Caco-2 (cell line): ENCODE results near the gene PROSER3. TPM values are rescaled to one million over a fixed set of nuclear protein-coding genes. Genes with fewer than 3 reads are reported as not detected.

ENCODE experiments used
- Bru-seq: library from RNA; stranded (reverse); fragments of 400-500 nt; gene quantifications from one replicate; lab custom pipeline; 2021; lab: Mats Ljungman, UMichigan
- BruChase-seq, 2 experiments: library from RNA; stranded (reverse); fragments of 400-500 nt; gene quantifications; one replicate each; lab custom pipeline; 2021; lab: Mats Ljungman, UMichigan
- BruUV-seq: library from RNA; stranded (reverse); fragments of 400-500 nt; replicated peaks from 2 replicates; lab custom pipeline; 2021; lab: Mats Ljungman, UMichigan
- CTCF ChIA-PET: fragments of 300-600 bp; sonication (Branson Sonifier 250); formaldehyde crosslinking; loops from one replicate; lab custom pipeline; 2022; ENCODE audit warnings: antibody characterized with exemption; lab: Charles Lee
- POLR2A ChIA-PET: fragments of 300-600 bp; sonication (Branson Sonifier 250); formaldehyde crosslinking; loops from one replicate; lab custom pipeline; 2022; ENCODE audit warnings: antibody characterized with exemption; lab: Charles Lee
- DNase-seq, 2 experiments: peaks; one replicate each; pipeline versions ENCODE4 v3.0.0 to v3.0.0-alpha.2; 2020 to 2022
- H3K27me3 ChIP-seq: replicated peaks from 2 replicates; pipeline ENCODE4 v1.6.0; 2011; ENCODE audit warnings: low read length; ENCODE audit not compliant: control insufficient read depth, insufficient read depth
- H3K36me3 ChIP-seq: 2 replicates; pipeline ENCODE4 v1.5.1; 2011; ENCODE audit warnings: low read length; ENCODE audit not compliant: control insufficient read depth, insufficient read depth
- H3K4me1 ChIP-seq: fragments of 250-450 bp; sonication (Bioruptor Pico); 2 replicates; pipeline ENCODE4 v1.5.1; 2020; ENCODE audit warnings: mild to moderate bottlenecking
- H3K4me3 ChIP-seq: 2 replicates; pipeline ENCODE4 v1.5.1; 2011; ENCODE audit warnings: low read depth, mild to moderate bottlenecking, control low read depth, low read length
- H3K9me3 ChIP-seq: fragments of 250-450 bp; sonication (Bioruptor Pico); 2 replicates; pipeline ENCODE4 v1.5.1; 2020; ENCODE audit warnings: mild to moderate bottlenecking, moderate library complexity
- H3K27ac Mint-ChIP-seq: one replicate; pipeline ENCODE4 v1.8.0; 2022; ENCODE audit warnings: mixed read lengths; ENCODE audit not compliant: unreplicated experiment
- H3K27me3 Mint-ChIP-seq: one replicate; pipeline ENCODE4 v1.8.0; 2022; ENCODE audit warnings: mixed read lengths; ENCODE audit not compliant: insufficient read depth, unreplicated experiment
- H3K36me3 Mint-ChIP-seq: one replicate; pipeline ENCODE4 v1.8.0; 2022; ENCODE audit warnings: mild to moderate bottlenecking, mixed read lengths; ENCODE audit not compliant: insufficient read depth, unreplicated experiment
- H3K4me1 Mint-ChIP-seq: one replicate; pipeline ENCODE4 v1.8.0; 2022; ENCODE audit warnings: low read depth, mixed read lengths; ENCODE audit not compliant: unreplicated experiment
- H3K4me3 Mint-ChIP-seq: one replicate; pipeline ENCODE4 v1.8.0; 2022; ENCODE audit warnings: mild to moderate bottlenecking, moderate library complexity, mixed read lengths; ENCODE audit not compliant: unreplicated experiment
- H3K9me3 Mint-ChIP-seq: one replicate; pipeline ENCODE4 v1.8.0; 2022; ENCODE audit warnings: mixed read lengths; ENCODE audit not compliant: unreplicated experiment
- CTCF ChIP-seq, 2 experiments: fragments of 200-600 bp in 1 of 2; IDR thresholded peaks; 1 replicate in 1 of 2; 2 replicates in 1 of 2; pipeline versions ENCODE4 v1.5.1 to v1.8.0; 2011 to 2022; ENCODE audit warnings: antibody characterized with exemption in 1 of 2, control low read depth in 1 of 2, inconsistent platforms in 1 of 2, low read depth in 1 of 2, low read length in 1 of 2, mild to moderate bottlenecking in 1 of 2, moderate library complexity in 1 of 2; ENCODE audit not compliant: insufficient read depth in 1 of 2, severe bottlenecking in 1 of 2, unreplicated experiment in 1 of 2
- intact Hi-C: fragments of 100-400 bp; cut with micrococcal nuclease; formaldehyde crosslinking; loops from one replicate; pipeline ENCODE4 v1.10.0; 2022; ENCODE audit not compliant: unreplicated experiment
- long read RNA-seq: library from polyadenylated mRNA; stranded (forward); transcript quantifications from one replicate; pipeline ENCODE4 v2.0.0, GENCODE V29; 2022
- total RNA-seq: library from RNA; stranded (reverse); gene quantifications from 2 replicates; pipeline ENCODE4 v1.2.3, GENCODE V29; 2022

PROSER3 gene
- total RNA-seq (34.6 and 37.0 TPM in 2 replicates), Bru-seq, nascent RNA (percentile 63 among the genes with signal in this experiment), BruChase-seq, experiment 1, labeled RNA remaining after a 2-hour chase (percentile 66 among the genes with signal in this experiment), BruChase-seq, experiment 2, labeled RNA remaining after a 6-hour chase (percentile 69 among the genes with signal in this experiment)
- long read RNA-seq, result 0 reads

DNA sequence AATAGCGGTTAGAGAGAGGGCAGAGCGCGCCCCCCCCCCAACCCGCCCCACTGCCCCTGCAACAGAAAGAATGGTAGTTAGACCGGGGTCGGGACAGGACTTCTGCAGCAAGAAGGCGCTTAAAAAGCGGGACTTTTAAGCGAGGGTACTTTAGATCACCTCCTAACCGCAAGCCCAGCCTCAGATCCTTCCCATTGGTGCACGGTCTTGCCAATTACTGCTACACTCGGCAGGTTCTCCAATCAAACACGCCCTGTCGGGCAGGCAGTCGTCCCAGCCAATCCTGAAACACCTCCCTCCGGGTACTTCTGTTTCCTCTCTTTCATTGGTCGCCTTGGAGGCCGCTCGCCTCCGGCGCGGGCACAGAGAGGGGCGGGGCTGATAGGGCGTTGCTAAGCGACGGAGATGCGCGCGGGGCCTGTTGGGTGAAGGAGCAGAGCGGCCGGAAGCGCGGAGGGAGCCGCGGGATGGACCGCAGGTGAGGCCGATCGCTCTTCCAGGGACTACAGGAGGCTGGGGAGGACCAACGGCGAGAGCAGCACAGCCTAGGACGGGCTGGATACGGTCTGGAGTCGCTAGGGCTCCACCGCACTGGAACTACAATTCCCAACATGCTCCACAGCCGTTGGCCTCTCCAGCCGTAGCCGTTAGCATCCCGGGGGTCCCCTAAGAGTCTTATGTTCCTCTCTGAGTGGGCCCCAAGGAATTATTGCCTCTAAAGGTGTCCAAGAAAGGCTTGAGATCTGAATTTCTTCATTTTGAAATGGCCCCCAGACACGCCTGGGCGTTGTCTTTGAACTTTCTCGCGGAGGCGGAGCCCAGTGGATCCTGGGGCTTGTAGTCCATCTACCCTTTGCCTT lies at the start of gene PROSER3:
Gene PROSER3 (plus strand): TSS at position 428 of the 860 bp plus-strand sequence. CDS start 40 bp downstream, at position 468.
- intact Hi-C loops, result loop anchor here (1.0 to 5.0 kb wide), 4 partner anchors 10 to 297 kb away; partner anchors contain the start of genes ARHGAP33, COX6B1, LIN37 and THAP8
- TSS peak; percentile 70 for BruUV-seq
- CTCF ChIA-PET, result interaction anchor here (0.5 kb wide), 1 partner anchor 71 kb away, joined by 4 read pairs; no protein-coding TSS in a partner anchor

GRCh38 chr19:35708391-35708790 lies 49.6 kb upstream of the PROSER3 start:
- H3K4me1 ChIP-seq, result no peaks in the 10 kb centered on the region
- POLR2A ChIA-PET, result interaction anchor here (0.6 kb wide), 1 partner anchor 49 kb away, joined by 3 read pairs; no protein-coding TSS in a partner anchor
- DNase-seq, result no peak
- no peaks in the 10 kb centered on the region for H3K36me3 ChIP-seq
- CTCF ChIA-PET, result interaction anchor here (0.6 to 1.5 kb wide), 2 partner anchors 16 to 223 kb away, joined by 3 read pairs; no protein-coding TSS in a partner anchor
- TF ChIP-seq CTCF (IDR thresholded peaks at IDR 0.05; ENCODE audit: insufficient read depth in 1 of 2, low read depth in 1 of 2, low read length in 1 of 2, severe bottlenecking in 1 of 2, unreplicated experiment in 1 of 2), result no peak
- intact Hi-C loops, result no loop called here
- Mint-ChIP-seq H3K36me3 (peaks cover 4% of the 10 kb centered on the region), H3K27ac (no peak overlapping the region), H3K4me1 (no peaks in the 10 kb centered on the region), H3K4me3 (no peak overlapping the region), H3K9me3 (no peaks in the 10 kb centered on the region), H3K27me3 (peaks cover 6% of the 10 kb centered on the region)
- H3K9me3 ChIP-seq, result no peaks in the 10 kb centered on the region
- H3K4me3 ChIP-seq, result no peak overlapping the region
- no TSS peak for BruUV-seq
- H3K27me3 ChIP-seq, result no peaks in the 10 kb centered on the region

More for the DNA sequence above, at the start of gene PROSER3:
- H3K27me3 Mint-ChIP-seq, result no peaks in the 10 kb centered on the region
- peaks cover 6% of the 10 kb centered on the region for H3K4me1 Mint-ChIP-seq
- peak; percentile 99 to 100 for DNase-seq
- no peaks in the 10 kb centered on the region; the same call in 1 of the 2 replicates for H3K36me3 ChIP-seq
- H3K4me3 Mint-ChIP-seq, result peak within 1 kb of the TSS; percentile 88
- no peaks in the 10 kb centered on the region for H3K9me3 Mint-ChIP-seq
- peaks cover 36% of the 10 kb centered on the region for H3K36me3 Mint-ChIP-seq
- H3K27me3 ChIP-seq, result no peaks in the 10 kb centered on the region
- H3K9me3 ChIP-seq, result no peaks in the 10 kb centered on the region
- POLR2A ChIA-PET, result interaction anchor here (0.7 to 1.0 kb wide), 3 partner anchors 10 to 49 kb away, joined by 3 to 14 read pairs (median 12); partner anchors contain the start of genes LIN37, PSENEN and U2AF1L4
- peak within 1 kb of the TSS; percentile 68 for H3K4me3 ChIP-seq
- no peak for TF ChIP-seq CTCF (IDR thresholded peaks at IDR 0.05; ENCODE audit: insufficient read depth in 1 of 2, low read depth in 1 of 2, low read length in 1 of 2, severe bottlenecking in 1 of 2, unreplicated experiment in 1 of 2)
- H3K4me1 ChIP-seq, result peaks cover 6% of the 10 kb centered on the region
- H3K27ac Mint-ChIP-seq, result peak within 1 kb of the TSS; percentile 92
